ENCODE data around the gene SPPL2B. TPM values are rescaled to one million over a fixed set of nuclear protein-coding genes. Genes with fewer than 3 reads are reported as not detected.

SPPL2B gene
- total RNA-seq, 4 donors from 2014 or later, result 18.5 to 32.7 (median 30.9) TPM

GRCh38 chr19:2282862-2283237 is 45.6 kb upstream of the SPPL2B start:
- TF ChIP-seq CTCF (IDR thresholded peaks at IDR 0.05), result no peak
- Histone ChIP-seq H3K27ac (peak overlapping the region in 1 of 4 donors; percentile 66), H3K27me3 (peaks cover 2% of the 10 kb centered on the region), H3K4me3 (peak overlapping the region in 1 of 2 donors; percentile 46), H3K36me3 (no peaks in the 10 kb centered on the region), H3K4me1 (peaks cover 0 to 22% (median 0%) of the 10 kb centered on the region in 3 donors), H3K9me3 (no peaks in the 10 kb centered on the region)
- 66 to 68% methylated on average over 9 to 10 of the region's 11 CpGs for WGBS, 2 donors (ENCODE audit: low coverage in 1 of 2)
- no peak for ATAC-seq

DNA sequence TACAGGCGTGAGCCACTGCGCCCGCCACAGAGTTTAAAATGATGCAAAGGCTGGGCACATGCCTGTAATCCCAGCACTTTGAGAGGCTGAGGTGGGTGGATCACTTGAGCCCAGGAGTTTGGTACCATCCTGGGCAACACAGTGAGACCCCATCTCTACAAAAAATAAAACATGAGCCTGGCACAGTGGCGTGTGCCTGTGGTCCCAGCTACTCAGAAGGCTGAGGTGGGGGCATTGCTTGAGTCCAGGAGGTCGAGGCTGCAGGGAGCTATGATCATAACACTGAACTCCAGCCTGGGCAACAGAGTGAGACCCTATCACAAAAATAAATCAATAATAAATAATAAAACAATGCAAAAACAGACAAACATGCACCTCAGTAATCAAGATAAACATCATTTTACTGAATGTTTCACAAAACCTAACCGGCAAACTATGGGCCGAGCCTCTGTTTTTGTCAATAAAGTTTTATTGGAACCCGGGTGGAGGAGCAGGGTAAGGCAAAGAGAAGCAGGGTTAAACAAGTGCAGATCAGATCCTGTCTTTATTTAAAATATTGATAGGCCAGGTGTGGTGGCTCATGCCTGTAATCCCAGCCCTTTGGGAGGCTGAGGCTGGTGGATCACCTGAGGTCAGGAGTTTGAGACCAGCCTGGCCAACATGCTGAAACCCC is 44.5 kb upstream of the SPPL2B start:
- Histone ChIP-seq H3K27ac (no peak overlapping the region), H3K27me3 (peaks cover 13% of the 10 kb centered on the region), H3K36me3 (no peaks in the 10 kb centered on the region), H3K4me3 (no peak overlapping the region), H3K4me1 (peaks cover 0 to 22% (median 0%) of the 10 kb centered on the region in 3 donors), H3K9me3 (no peaks in the 10 kb centered on the region)
- 88 to 96% methylated on average over 3 to 5 of the region's 8 CpGs for WGBS, 2 donors (ENCODE audit: low coverage in 1 of 2)
- ATAC-seq, result no peak
- no peak for TF ChIP-seq CTCF (IDR thresholded peaks at IDR 0.05)
- no peak for TF ChIP-seq EP300 (IDR thresholded peaks at IDR 0.05)
- no peak for TF ChIP-seq POLR2AphosphoS5 (IDR thresholded peaks at IDR 0.05)
- TF ChIP-seq POLR2A (IDR thresholded peaks at IDR 0.05), result no peak

DNA sequence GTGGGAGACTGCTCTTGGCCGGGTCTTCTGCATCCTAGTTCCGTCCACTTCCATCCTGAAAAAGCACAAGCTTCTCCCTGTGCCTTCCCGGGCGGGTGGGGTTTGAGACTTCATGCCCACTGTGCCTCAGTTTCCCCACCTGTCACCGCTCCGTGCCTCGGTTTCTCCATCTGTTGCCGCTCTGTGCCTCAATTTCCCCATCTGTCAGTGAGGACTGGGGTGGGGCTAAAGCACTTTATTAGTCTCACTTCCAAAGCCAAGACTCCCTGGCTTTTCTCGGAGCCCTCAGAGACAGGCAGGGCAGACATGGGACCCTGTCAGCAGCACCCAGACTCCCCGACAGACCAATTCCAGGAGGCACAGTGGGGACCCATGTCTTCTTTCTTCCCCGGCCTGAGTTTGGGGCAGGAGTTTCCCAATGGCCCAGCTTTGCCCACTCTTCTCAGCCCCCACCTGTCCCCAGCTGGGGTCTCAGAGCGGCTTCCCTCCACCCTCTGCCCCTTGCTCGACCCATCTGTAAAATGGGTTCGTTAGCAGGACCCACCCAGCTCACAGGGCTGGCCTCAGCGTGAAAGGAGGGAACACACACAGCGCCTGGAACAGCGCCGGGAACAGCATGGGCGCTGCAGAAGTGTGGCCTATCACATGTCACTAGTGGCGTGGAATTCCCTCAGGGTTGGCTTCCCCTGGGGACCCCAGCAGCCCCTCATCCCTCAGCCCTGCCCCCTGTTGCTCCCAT is 41.9 kb upstream of the SPPL2B start:
- Histone ChIP-seq H3K4me1 (peaks cover 0 to 39% (median 22%) of the 10 kb centered on the region in 3 donors), H3K27me3 (peaks cover 39% of the 10 kb centered on the region), H3K27ac (no peak overlapping the region), H3K36me3 (no peaks in the 10 kb centered on the region), H3K4me3 (no peak overlapping the region), H3K9me3 (no peaks in the 10 kb centered on the region)
- 87 to 100% methylated on average over 1 to 9 of the region's 20 CpGs for WGBS, 2 donors (ENCODE audit: low coverage in 1 of 2)
- TF ChIP-seq EP300 (IDR thresholded peaks at IDR 0.05) (no peak), CTCF (IDR thresholded peaks at IDR 0.05) (no peak), POLR2AphosphoS5 (IDR thresholded peaks at IDR 0.05) (no peak), POLR2A (IDR thresholded peaks at IDR 0.05) (no peak)
- ATAC-seq, result no peak

DNA sequence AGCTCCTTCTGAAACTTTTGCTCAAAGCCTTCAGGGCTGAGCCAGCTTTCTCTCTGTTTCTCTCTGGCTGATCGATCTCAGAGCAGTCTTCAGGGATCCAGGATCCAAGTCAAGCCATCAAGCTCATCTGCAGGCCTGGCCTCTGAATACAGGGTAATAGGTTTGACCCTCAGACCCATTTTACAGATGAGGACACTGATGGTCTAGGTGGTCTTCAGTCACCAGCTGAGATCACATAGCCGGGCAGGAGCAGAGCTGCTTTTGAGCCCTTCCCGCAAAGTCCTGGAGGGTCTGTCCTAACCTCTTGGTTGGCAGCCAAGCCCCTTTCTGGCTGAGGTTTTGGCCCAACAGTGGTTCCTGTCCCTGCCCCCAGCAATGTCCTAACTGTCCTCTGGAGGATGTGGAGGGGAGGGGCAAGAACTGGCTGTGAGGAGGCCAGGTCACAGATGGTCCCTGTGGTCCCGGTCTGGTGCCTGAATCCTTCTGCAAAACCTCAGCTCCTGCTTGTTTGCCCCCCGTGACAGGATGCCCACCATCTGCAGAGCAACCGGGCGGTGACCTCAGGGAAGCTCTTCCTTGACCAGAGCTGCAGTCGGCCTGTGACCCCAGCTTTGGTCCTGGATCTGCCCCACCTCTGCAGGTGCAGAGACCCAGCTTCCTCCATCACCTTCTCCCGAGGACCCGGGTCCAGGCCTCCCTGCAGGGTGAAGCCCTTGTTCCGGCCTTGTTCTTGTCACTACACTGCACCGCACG is 40.7 kb upstream of the SPPL2B start:
- no peak for ATAC-seq
- 79 to 80% methylated on average over 2 of the region's 13 CpGs for WGBS, 2 donors (ENCODE audit: low coverage in 1 of 2)
- H3K27me3 ChIP-seq, result peaks cover 51% of the 10 kb centered on the region

More for the DNA sequence above, 40.7 kb upstream of the SPPL2B start:
- H3K4me1 ChIP-seq, result peaks cover 0 to 30% (median 23%) of the 10 kb centered on the region in 3 donors
- H3K9me3 ChIP-seq, result no peaks in the 10 kb centered on the region
- H3K4me3 ChIP-seq, result no peak overlapping the region
- TF ChIP-seq CTCF (IDR thresholded peaks at IDR 0.05), result no peak
- TF ChIP-seq EP300 (IDR thresholded peaks at IDR 0.05), result no peak
- TF ChIP-seq POLR2A (IDR thresholded peaks at IDR 0.05), result no peak
- no peak for TF ChIP-seq POLR2AphosphoS5 (IDR thresholded peaks at IDR 0.05)
- H3K36me3 ChIP-seq, result no peaks in the 10 kb centered on the region
- H3K27ac ChIP-seq, result no peak overlapping the region

All from gastroesophageal sphincter (tissue), 4 donors.